ENCODE results near the gene NRXN3.

The NRXN3 gene

DNA sequence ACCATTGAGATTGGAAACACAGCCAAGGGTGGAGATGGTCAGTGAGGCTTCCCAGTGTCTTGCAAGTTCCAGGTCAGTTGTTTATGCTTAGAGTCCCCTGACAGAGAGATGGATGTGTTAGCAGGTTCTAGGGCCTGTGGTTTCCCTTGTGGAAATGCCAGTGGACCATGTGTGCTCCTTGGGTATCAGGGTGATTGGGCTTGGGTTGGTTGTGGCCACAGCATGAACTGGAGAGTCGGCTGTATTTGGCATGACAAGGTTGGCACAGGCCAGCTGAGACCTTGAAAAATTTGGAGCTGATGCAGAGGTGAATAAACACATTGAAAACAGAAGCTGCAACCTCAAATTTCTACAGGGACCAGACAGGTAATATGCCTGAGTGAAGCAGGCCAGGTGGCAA lies 1373.2 kb downstream of the NRXN3 start:
- DNase-seq (ENCODE audit: low read depth) = no peak

GRCh38 chr14:79543967-79544697 lies 1374.0 kb downstream of the NRXN3 start:
- DNase-seq (ENCODE audit: low read depth) = no peak

- no peak for DNase-seq (ENCODE audit: low read depth)
These were observed 1374.5 kb downstream of the NRXN3 start for GRCh38 chr14:79544698-79545070.

DNA sequence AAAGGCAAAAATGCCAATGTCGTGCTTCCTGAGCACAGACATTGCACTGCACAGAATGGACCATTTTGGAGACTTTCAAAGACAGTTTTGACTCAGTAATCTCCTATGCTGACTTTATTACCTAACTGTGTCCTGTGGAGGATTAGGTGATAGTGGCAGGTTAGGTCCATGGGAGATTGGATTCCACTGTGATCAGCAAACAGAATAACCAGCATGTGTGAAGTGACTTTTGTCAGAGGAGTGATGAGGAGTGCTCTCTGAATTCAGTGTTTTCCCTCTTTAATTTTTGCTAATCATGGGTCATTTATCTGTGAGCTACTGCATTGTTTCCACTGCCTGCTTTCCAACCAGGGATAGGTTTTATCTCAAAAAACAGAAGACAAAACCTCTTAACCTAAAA lies 1378.7 kb downstream of the NRXN3 start:
- DNase-seq (ENCODE audit: low read depth) = no peak

GRCh38 chr14:79549515-79549914 lies 1379.3 kb downstream of the NRXN3 start:
- no peak for DNase-seq (ENCODE audit: low read depth)

DNA sequence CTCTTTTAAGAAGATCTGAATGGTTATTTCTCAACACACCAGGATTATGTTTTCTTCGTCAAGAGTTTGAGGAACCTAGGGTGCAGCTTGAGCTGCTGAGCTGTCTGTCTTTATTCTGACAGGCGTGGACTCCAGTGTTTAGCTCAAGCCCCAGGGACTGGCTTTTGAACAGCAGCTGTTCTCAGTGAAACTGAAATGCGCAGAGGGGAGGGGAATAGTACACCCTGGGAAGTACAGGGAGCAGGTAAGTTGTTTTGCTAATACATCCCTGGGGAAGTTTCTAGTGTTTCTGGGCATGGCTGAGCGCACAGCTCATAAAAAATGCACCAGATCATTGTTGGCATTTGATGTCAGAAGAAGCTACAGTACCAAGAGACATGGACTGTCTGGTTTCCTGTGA lies 1381.3 kb downstream of the NRXN3 start:
- no peak for DNase-seq (ENCODE audit: low read depth)

DNA sequence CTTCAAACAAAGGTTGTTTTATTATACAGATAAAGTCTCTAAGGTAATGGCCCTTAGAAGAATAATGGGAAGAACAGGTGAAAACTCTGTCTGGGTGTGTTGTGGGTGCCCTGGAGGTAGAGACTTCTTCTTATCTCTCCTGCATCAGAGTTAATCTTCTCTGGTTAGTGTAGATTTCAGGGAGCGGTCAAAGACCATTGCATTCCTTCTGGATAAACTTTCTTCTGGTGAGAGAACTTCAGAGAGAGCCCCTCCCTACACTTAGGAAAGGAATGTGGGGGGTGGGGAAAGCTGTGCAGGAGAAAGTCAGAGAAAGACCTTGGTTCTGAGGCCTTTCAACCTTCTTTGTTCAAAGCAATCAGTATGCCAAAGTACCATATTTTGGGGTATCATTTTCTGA lies 1382.6 kb downstream of the NRXN3 start:
- no peak for DNase-seq (ENCODE audit: low read depth)

GRCh38 chr14:79554816-79555215 lies 1384.6 kb downstream of the NRXN3 start:
- DNase-seq (ENCODE audit: low read depth) = no peak

DNA sequence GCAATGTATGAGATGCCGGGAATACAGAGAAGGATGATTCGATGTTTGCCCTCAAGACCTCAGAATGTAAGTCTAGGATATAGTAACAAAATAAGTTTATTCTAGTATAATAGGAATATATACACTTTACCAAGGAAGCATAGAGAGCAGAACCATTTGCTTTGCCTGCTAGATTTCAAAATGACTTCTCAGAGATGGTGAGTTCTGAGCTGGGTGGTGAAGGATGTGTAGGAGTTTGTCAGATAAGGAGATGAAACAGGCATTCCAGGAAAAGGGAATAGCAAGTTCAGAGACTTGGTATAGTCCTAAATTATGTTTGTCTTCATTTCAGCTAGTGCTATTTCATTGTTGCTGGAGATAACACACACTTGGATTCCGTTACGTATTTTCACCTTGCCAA lies 1385.3 kb downstream of the NRXN3 start:
- DNase-seq (ENCODE audit: low read depth) = no peak

- no peak for DNase-seq (ENCODE audit: low read depth)
These were observed 1387.1 kb downstream of the NRXN3 start for GRCh38 chr14:79557309-79557708.

DNA sequence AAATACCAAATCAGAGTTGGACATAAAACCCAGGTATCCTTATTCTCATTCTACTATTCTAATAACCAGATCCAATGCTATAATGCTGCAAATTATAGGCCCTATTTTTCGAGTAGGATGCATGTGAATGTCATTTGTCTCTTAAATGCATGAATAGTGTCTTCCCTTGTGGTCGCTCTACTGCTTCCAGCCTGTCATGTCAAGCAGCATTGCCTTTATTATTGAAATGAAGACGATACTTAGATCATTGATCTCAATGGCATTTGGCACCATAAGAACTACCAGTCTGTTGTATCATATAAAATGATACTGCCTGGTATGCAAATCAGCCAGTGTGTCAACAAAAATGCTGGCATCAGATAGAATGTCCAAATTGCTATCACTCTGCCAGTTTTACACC lies 1392.0 kb downstream of the NRXN3 start:
- no peak for DNase-seq (ENCODE audit: low read depth)

DNA sequence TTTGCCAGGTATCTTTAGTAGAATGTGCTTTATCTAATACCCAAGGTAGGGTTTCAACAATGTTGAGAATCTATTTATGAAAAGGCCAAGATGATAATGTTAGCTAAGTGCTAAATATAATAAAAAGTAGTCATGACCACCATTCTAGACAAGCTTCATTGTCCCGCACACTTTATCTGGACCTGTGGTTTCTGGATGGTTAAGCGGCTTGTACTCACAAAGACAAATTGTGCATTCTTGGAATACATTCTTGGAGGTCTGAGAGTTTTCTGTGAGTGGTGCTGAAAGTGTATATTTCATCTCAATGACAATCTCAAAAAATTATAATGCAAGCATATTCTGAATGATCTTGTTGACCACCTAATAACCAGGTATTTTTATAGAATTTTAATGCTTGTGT lies 1394.2 kb downstream of the NRXN3 start:
- DNase-seq (ENCODE audit: low read depth) = no peak

- DNase-seq (ENCODE audit: low read depth) = no peak
These were observed 1397.1 kb downstream of the NRXN3 start for GRCh38 chr14:79567306-79567705.

- DNase-seq (ENCODE audit: low read depth) = no peak
These were observed 1398.4 kb downstream of the NRXN3 start for GRCh38 chr14:79568594-79568993.

DNA sequence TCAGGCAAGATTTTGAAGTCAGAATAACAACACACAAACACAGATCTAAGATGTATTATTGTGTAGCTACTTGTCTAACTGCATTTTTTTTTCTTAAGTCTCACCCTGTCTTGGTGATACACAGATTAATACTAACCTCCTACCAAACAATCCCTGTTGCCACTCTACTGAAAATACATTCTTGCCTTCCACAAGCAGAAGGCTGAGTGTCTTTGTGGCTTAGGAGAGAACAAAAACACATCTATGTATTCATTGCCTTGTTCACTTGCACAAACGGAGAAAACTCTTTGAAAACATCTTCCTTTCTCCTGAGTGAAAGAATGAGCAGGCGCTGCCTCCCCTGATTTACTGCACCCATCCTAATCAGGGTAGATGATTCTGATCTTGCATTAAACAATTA lies 1398.9 kb downstream of the NRXN3 start:
- no peak for DNase-seq (ENCODE audit: low read depth)

GRCh38 chr14:79570648-79571047 lies 1400.5 kb downstream of the NRXN3 start:
- no peak for DNase-seq (ENCODE audit: low read depth)

GRCh38 chr14:79571366-79571765 lies 1401.2 kb downstream of the NRXN3 start:
- no peak for DNase-seq (ENCODE audit: low read depth)

DNA sequence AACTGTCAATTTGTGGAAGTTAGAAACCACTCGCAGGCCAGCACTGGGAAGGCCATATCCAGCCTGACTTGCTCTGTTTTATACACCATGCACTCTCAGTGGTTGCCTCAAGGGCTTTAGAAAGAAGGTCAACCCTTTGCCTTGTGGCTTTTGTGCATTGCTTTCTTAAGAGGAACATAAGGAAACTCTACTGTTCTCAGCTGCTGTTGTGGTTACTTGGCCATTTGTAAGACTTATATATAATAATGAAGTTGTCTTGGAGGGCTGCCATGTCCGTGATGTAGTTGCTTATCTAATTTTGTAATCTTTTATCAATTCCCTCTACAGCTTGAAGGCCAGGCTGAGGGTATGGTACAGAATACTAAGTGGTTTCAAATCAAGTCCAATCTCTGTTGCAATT lies 1403.3 kb downstream of the NRXN3 start:
- DNase-seq (ENCODE audit: low read depth) = no peak

- DNase-seq (ENCODE audit: low read depth) = no peak
These were observed 1404.9 kb downstream of the NRXN3 start for GRCh38 chr14:79575032-79575431.

DNA sequence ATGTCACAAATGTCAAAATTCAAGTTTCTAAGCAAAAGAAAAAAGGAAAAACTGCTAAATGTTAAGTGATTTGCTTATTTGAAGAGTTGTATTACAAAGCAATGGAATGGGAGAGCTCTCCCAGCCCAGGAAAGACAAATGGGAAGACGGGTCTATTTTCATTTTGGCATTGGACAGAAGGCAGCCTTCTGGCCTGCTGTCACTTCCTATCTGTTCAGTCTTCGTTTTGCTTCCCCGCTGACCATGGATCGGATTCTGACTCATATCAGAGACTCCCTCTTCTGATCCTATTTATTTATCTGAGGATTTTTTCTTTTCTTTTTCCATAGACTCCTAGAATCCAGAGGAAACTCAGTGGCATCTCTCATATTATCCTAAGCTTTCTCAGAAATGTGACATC lies 1406.3 kb downstream of the NRXN3 start:
- DNase-seq (ENCODE audit: low read depth) = no peak

GRCh38 chr14:79578470-79578869 lies 1408.3 kb downstream of the NRXN3 start:
- no peak for DNase-seq (ENCODE audit: low read depth)

DNA sequence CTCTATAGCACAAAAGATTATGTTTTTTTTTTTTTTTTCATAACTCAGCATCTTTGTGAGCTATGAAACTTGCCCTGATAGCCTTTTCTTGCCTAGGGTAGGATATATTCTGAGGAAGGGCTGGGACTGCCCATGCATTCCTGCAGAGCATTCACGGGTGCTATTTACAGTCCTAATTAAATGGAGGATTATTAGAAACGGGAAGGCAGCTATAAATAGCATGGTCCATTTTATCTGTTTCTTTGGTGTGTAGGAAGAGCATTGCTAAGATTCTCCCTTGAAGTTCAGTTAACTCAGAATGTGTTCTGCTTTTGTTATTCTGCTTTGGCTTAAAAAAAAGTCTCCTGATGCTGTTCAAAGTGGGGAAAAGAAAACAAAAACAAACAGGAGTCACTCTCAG lies 1410.2 kb downstream of the NRXN3 start:
- DNase-seq (ENCODE audit: low read depth) = no peak

GRCh38 chr14:79580906-79581305 lies 1410.7 kb downstream of the NRXN3 start:
- no peak for DNase-seq (ENCODE audit: low read depth)

GRCh38 chr14:79581912-79582576 lies 1411.9 kb downstream of the NRXN3 start:
- DNase-seq (ENCODE audit: low read depth) = no peak
